SJSA1 (cell line): ENCODE results near the gene TMC6. TPM values are rescaled to one million over a fixed set of nuclear protein-coding genes. Genes with fewer than 3 reads are reported as not detected.
A peak's percentile ranks its signal among the peaks of the same experiment; 100 is the strongest.

ENCODE experiments used
- DNase-seq, 2 experiments: peaks; one replicate each; pipeline ENCODE4 v3.0.0-alpha.2; 2015 to 2020; ENCODE audit warnings: low spot score in 2 of 2, low read depth in 1 of 2
- H3K27ac ChIP-seq: fragments of 250-450 bp; sonication (Bioruptor Pico); 2 replicates; pipeline ENCODE4 v1.5.1; 2020; ENCODE audit warnings: mild to moderate bottlenecking, moderate library complexity
- H3K27me3 ChIP-seq: fragments of 250-450 bp; sonication (Bioruptor Pico); replicated peaks from 2 replicates; pipeline ENCODE4 v1.5.1; 2020; ENCODE audit warnings: mild to moderate bottlenecking, moderate library complexity
- H3K36me3 ChIP-seq: fragments of 250-450 bp; sonication (Bioruptor Pico); 2 replicates; pipeline ENCODE4 v1.5.1; 2020; ENCODE audit warnings: mild to moderate bottlenecking
- H3K4me1 ChIP-seq: fragments of 250-450 bp; sonication (Bioruptor Pico); replicated peaks from 2 replicates; pipeline ENCODE4 v1.6.1; 2021; ENCODE audit warnings: mild to moderate bottlenecking
- H3K4me3 ChIP-seq: fragments of 250-450 bp; sonication (Bioruptor Pico); 2 replicates; pipeline ENCODE4 v1.5.1; 2020; ENCODE audit warnings: mild to moderate bottlenecking
- H3K9me3 ChIP-seq: fragments of 250-450 bp; sonication (Bioruptor Pico); replicated peaks from 2 replicates; pipeline ENCODE4 v1.5.1; 2020; ENCODE audit warnings: mild to moderate bottlenecking
- total RNA-seq: library from RNA; depleted of rRNA; stranded (reverse); fragments of >200 nt; shearing (Covaris generic); gene quantifications from 2 replicates; pipeline ENCODE4 v1.2.3, GENCODE V29; 2014

The TMC6 gene
- total RNA-seq, 1 experiment from 2014 or later, result 0.53 TPM

- Histone ChIP-seq H3K4me1 (peaks cover 6% of the 10 kb centered on the region), H3K4me3 (no peak overlapping the region), H3K36me3 (no peaks in the 10 kb centered on the region), H3K27me3 (peaks cover 48% of the 10 kb centered on the region), H3K9me3 (no peaks in the 10 kb centered on the region), H3K27ac (no peak overlapping the region)
- no peak for DNase-seq
Observed at GRCh38 chr17:78133971-78134898, 5.7 kb upstream of the TMC6 start.

GRCh38 chr17:78133179-78133951 is 4.8 kb upstream of the TMC6 start:
- no peaks in the 10 kb centered on the region for H3K9me3 ChIP-seq
- DNase-seq, result no peak
- no peak overlapping the region for H3K4me3 ChIP-seq
- no peak overlapping the region for H3K27ac ChIP-seq
- peaks cover 56% of the 10 kb centered on the region for H3K27me3 ChIP-seq
- H3K36me3 ChIP-seq, result no peaks in the 10 kb centered on the region
- H3K4me1 ChIP-seq, result peaks cover 14% of the 10 kb centered on the region

GRCh38 chr17:78132767-78133178 is 4.2 kb upstream of the TMC6 start:
- H3K4me3 ChIP-seq, result no peak overlapping the region
- no peaks in the 10 kb centered on the region for H3K9me3 ChIP-seq
- H3K27me3 ChIP-seq, result peaks cover 60% of the 10 kb centered on the region
- H3K36me3 ChIP-seq, result no peaks in the 10 kb centered on the region
- no peak overlapping the region for H3K27ac ChIP-seq
- DNase-seq, result no peak
- H3K4me1 ChIP-seq, result peaks cover 16% of the 10 kb centered on the region

GRCh38 chr17:78132084-78132676 is 3.6 kb upstream of the TMC6 start:
- Histone ChIP-seq H3K27ac (no peak overlapping the region), H3K9me3 (no peaks in the 10 kb centered on the region), H3K36me3 (no peaks in the 10 kb centered on the region), H3K27me3 (peaks cover 63% of the 10 kb centered on the region), H3K4me3 (no peak overlapping the region), H3K4me1 (peaks cover 16% of the 10 kb centered on the region)
- DNase-seq, result no peak

GRCh38 chr17:78131172-78132083 is 2.9 kb upstream of the TMC6 start:
- peaks cover 63% of the 10 kb centered on the region for H3K27me3 ChIP-seq
- H3K4me1 ChIP-seq, result peaks cover 16% of the 10 kb centered on the region
- no peak for DNase-seq
- H3K36me3 ChIP-seq, result no peaks in the 10 kb centered on the region
- H3K27ac ChIP-seq, result no peak overlapping the region
- no peak overlapping the region for H3K4me3 ChIP-seq
- no peaks in the 10 kb centered on the region for H3K9me3 ChIP-seq

- no peaks in the 10 kb centered on the region for H3K36me3 ChIP-seq
- H3K27me3 ChIP-seq, result peaks cover 63% of the 10 kb centered on the region
- no peak within 1 kb of the TSS for H3K27ac ChIP-seq
- no peak for DNase-seq
- H3K4me1 ChIP-seq, result peaks cover 16% of the 10 kb centered on the region
- H3K9me3 ChIP-seq, result no peaks in the 10 kb centered on the region
- no peak within 1 kb of the TSS for H3K4me3 ChIP-seq
Observed at GRCh38 chr17:78130437-78131101, 2.0 kb upstream of the TMC6 start, which contains the start of gene TMC8. Gene TMC8, plus strand, starts transcription at chr17:78130771. Its CDS starts 818 bp downstream, at chr17:78131589.

GRCh38 chr17:78130090-78130436 is 1.5 kb upstream of the TMC6 start:
- H3K9me3 ChIP-seq, result no peaks in the 10 kb centered on the region
- no peak overlapping the region for H3K27ac ChIP-seq
- H3K27me3 ChIP-seq, result peaks cover 63% of the 10 kb centered on the region
- no peak for DNase-seq
- no peaks in the 10 kb centered on the region for H3K36me3 ChIP-seq
- peaks cover 16% of the 10 kb centered on the region for H3K4me1 ChIP-seq
- no peak overlapping the region for H3K4me3 ChIP-seq

- Histone ChIP-seq H3K27ac (no peak overlapping the region), H3K36me3 (no peaks in the 10 kb centered on the region), H3K4me3 (no peak overlapping the region), H3K4me1 (peaks cover 16% of the 10 kb centered on the region), H3K9me3 (no peaks in the 10 kb centered on the region), H3K27me3 (peaks cover 63% of the 10 kb centered on the region)
- DNase-seq, result no peak
Observed at GRCh38 chr17:78129351-78130089, 965 bp upstream of the TMC6 start.

GRCh38 chr17:78127888-78128550 is 536 bp downstream of the TMC6 start:
- DNase-seq, result no peak
- Histone ChIP-seq H3K27ac (no peak overlapping the region), H3K9me3 (no peaks in the 10 kb centered on the region), H3K4me3 (peak overlapping the region; percentile 36), H3K27me3 (peaks cover 50% of the 10 kb centered on the region), H3K4me1 (peaks cover 16% of the 10 kb centered on the region), H3K36me3 (no peaks in the 10 kb centered on the region)

GRCh38 chr17:78127239-78127887 is 1.2 kb downstream of the TMC6 start:
- no peak for DNase-seq
- Histone ChIP-seq H3K9me3 (no peaks in the 10 kb centered on the region), H3K27me3 (peaks cover 43% of the 10 kb centered on the region), H3K4me1 (peaks cover 16% of the 10 kb centered on the region), H3K27ac (no peak overlapping the region), H3K4me3 (no peak overlapping the region), H3K36me3 (no peaks in the 10 kb centered on the region)

- Histone ChIP-seq H3K4me3 (no peak overlapping the region), H3K27ac (no peak overlapping the region), H3K4me1 (peaks cover 15% of the 10 kb centered on the region), H3K36me3 (no peaks in the 10 kb centered on the region), H3K27me3 (peaks cover 38% of the 10 kb centered on the region), H3K9me3 (no peaks in the 10 kb centered on the region)
- no peak for DNase-seq
Observed at GRCh38 chr17:78126895-78127238, 1.7 kb downstream of the TMC6 start.
